ENCODE data around the gene TMPO.
"Not testable (repeated sequence)": the region's sequence is repeated elsewhere in the genome, so short reads cannot be mapped to it uniquely, and the experiment has no call there.

Gene TMPO, protein sequence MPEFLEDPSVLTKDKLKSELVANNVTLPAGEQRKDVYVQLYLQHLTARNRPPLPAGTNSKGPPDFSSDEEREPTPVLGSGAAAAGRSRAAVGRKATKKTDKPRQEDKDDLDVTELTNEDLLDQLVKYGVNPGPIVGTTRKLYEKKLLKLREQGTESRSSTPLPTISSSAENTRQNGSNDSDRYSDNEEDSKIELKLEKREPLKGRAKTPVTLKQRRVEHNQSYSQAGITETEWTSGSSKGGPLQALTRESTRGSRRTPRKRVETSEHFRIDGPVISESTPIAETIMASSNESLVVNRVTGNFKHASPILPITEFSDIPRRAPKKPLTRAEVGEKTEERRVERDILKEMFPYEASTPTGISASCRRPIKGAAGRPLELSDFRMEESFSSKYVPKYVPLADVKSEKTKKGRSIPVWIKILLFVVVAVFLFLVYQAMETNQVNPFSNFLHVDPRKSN

DNA sequence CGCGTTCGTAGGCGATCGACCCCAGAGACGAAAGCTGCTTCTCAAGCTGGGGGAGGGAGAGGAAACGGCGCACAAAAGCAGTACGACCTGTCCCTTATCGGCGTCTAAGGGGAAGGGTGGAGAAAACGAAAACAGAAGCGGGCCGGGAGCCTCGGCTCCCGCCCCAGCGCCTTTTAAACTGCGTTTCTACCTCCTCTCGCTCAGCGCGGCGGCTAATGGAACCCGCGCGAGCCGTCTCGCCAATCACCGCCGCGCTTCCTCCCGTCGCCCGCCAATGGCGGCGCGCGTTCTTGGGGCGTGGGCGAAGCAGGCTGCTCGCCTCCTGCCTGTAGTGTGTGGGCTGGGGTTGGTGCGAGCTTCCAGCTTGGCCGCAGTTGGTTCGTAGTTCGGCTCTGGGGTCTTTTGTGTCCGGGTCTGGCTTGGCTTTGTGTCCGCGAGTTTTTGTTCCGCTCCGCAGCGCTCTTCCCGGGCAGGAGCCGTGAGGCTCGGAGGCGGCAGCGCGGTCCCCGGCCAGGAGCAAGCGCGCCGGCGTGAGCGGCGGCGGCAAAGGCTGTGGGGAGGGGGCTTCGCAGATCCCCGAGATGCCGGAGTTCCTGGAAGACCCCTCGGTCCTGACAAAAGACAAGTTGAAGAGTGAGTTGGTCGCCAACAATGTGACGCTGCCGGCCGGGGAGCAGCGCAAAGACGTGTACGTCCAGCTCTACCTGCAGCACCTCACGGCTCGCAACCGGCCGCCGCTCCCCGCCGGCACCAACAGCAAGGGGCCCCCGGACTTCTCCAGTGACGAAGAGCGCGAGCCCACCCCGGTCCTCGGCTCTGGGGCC is at the start of gene TMPO:
Gene TMPO (plus strand): TSS at position 304 of the 824 bp plus-strand sequence. CDS start 278 bp downstream, at position 582.
- peak; percentile 92 to 95 for DNase-seq (ENCODE audit: low read depth in 2 of 2)

DNA sequence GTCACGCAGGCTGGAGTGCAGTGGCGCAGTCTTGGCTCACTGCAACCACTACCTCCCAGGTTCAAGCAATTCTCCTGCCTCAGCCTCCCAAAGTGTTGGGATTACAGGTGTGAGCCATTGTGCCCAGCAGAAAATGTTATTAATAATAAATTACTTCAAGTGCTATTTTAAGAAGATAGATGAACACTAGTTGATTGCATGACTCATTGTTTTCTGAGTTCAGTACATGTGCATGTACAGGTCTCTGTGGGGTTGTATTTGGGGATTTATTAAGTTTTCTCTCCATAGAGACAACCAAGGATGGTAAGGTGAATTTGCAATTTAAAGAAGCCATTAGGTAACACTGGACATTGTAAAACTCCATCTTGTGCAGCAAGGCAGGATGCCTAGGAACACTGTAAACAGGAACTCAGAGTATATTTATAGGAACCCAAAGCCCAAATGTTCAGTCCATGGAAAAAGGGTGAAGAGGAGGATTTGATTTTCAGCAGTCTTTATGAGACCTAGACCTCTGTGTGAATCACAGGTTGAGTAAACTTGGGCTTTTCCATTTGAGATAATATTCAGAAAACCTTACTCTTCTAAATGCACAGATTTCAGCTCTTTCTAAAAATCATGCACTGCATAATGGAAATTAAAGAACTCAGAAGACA is 49.3 kb upstream of the TMPO start:
- DNase-seq (ENCODE audit: low read depth in 2 of 2) = no peak

DNA sequence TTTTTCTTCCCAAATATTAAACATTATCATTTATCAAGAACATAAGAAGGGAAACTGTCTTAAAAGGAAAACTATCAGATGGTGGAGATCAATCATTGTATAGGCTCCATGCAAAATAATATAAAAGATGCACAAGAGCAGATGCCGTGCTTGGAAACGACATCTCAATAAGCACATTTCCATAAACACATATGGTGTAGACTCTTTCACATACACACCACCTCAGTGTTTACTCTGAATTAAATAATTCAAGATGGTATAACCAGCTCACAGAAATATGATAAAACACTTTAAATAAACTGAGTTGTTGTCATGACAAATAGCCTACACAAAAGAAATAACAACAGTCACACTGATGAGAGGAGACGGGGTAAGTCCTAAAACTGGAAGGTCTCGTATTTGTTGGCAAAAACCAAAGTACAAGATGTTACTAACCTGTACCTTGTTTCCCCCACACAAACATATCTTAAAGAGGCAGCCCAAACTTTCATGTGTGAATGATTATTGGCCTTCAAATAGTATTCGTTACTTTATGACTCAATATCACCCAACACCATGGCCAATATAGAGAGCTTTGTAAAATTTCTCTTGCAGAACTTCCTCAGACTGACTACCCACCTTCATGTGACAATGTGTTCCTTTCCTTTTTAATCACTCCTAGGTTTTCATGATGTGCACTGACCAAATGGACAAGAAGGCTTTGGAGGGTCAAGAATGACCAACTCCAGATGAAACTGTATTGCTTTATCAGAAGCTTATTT is 48.6 kb upstream of the TMPO start:
- DNase-seq (ENCODE audit: low read depth in 2 of 2) = no peak

DNA sequence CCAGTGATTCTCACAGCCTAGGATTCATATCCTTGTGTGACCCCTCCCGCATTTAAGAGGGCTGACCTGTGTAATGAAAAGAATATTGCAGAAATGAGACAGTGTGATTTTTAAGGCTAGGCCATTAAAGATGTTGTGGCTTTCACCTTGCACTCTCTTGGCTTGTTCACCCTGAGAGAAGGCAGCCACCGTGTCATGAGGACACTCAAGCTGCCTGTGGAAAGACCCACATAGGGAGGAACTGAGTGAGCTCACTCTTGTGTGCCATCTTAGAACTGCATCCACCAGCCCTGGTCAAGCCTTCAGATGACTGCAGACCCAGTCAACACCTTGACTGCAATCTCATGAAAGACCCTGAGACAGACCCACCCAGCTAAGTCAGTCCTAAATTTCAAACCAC is 46.3 kb upstream of the TMPO start:
- DNase-seq (ENCODE audit: low read depth in 2 of 2) = no peak

DNA sequence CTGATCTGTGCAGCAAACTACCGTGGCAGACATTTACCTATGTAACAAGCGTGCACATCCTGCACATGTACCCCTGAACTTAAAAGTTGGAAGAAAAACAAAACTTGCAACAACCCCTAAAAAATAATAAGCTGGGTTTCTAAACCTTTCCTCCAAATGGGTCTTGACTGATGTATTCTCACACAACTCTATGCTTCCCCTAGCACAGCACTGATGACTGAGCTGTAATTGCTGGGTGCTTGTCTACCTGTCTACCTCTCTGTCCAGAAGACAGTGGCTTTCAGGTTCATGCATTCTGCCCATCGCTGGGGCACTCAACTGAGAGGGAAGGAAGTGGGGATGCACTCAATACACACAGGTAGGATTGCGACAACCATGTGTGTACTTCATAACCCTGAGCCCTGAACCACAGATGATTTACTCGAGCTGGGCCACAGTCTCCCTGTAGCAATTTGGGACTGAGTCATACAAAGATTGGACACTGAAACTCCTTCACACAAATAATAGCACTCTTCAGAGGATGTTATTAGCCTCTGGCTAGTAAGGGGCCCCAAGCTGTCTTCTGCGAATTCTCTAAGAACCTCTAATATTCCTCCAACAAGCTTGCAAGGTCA is 44.8 kb upstream of the TMPO start:
- DNase-seq (ENCODE audit: low read depth in 2 of 2) = no peak

DNA sequence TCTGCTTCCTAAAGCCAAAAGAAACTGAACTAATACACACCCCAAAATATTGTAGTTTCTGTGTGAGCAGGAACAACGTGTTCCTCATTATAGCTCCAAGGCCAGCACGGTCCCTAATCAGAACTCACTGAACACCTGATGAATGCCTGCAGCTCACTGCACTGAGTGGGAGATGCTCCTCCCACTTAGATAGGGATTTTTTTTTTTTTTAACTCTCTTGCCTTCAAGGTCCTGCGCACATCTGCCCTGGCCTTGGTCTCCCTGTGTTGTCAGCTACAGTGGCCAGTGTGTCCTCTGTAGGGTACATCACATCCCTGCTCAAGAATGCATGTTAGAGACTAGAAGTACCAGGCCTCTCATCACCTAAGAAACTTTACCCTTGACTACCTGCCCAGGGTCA is 44.3 kb upstream of the TMPO start:
- DNase-seq (ENCODE audit: low read depth in 2 of 2) = no peak

DNA sequence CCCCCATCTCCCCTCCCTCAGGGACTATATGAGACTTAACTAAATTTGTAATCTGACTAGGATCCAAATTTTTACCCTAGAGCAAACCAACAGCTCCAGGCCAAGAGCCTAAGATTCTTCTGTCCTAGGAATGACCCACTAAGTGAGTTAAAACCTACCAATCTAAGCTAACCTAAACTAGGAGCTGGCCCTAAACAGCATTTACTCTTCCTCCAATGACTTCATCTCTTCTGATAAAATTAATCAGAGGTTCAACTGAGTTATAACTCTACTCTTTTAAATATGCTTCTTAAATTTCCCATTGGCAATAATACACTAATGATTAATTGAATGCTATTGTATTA is 39.9 kb upstream of the TMPO start:
- no peak for DNase-seq (ENCODE audit: low read depth in 2 of 2)

DNA sequence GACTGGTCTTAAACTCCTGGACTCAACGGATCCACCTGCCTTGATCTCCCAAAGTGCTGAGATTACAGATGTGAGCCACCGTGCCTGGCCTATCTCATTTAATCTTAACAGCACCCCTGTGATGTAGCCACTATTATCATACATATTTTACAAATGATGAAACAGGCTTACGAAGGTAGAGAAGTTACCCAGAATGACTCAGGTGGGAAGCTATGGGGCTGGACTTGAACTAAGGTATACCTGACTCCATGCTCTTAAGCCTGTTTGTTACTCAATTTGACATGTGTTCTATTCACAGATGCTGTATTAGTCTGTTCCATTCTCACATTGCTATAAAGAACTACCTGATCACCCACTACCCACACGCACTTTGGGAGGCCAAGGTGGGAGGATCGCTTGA is 36.8 kb upstream of the TMPO start:
- no peak for DNase-seq (ENCODE audit: low read depth in 2 of 2)

DNA sequence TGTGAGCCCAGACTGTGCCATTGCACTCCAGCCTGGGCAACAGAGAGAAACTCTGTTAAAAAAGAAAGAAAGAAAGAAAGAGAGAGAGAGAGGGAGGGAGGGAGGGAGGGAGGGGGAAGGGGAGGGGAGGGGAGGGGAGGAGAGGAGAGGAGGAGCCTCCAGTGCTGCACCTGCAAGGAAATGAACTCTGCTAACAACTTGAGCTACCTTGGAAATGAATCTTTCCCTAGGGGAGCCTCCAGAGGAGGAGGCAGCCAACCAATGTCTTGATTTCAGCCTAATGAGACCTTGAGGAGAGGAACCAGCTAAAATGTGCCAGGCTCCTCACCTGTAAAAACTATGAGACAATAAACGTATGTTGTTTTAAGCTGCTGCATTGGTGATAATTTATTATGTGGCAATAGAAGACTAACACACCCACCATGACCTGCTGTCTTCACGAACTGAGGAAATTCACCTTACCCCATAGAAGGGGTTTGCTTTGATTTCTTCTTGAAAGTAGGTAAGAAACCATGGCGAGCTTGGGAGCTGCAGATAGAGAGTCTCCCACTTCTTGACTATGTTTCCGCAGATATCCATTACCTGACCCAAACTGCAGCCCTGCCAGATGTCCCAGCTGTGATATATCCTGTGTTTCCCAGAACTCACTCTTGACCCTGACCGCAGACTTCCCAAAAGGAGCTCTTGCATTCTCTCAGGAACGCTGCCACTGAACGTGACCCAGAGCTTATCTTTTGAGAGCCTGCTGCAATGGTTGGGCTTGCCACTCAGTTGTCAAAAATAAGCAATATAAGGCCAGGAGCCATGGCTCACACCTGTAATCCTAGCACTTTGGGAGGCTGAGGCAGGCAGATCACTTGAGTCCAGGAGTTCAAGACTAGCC is 31.5 kb upstream of the TMPO start:
- no peak for DNase-seq (ENCODE audit: low read depth in 2 of 2)

DNA sequence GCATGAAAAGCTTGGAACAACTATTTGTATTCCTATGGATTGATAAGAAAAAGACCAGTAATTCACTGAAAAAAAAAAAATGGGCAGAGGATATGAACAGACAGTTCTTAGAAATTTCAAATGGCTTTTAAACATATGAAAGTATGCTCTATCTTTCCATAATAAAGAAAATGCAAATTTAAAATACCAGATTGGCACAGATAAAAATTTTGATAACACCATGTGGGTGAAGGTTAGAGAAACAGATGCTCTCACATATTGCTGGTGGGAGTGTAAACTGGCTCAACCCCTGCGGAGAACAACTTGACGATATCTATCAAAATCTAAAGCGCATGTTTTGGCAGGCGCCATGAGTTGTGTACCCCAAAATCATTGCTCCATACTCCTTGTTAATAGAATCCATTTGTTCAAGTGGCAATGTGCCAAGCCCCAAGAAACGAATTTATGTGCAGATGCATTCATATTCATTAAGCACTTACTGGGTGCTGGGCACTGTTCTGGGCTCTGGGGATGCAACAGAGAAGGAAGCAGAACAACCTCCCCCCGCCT is 29.5 kb upstream of the TMPO start:
- no peak for DNase-seq (ENCODE audit: low read depth in 2 of 2)

DNA sequence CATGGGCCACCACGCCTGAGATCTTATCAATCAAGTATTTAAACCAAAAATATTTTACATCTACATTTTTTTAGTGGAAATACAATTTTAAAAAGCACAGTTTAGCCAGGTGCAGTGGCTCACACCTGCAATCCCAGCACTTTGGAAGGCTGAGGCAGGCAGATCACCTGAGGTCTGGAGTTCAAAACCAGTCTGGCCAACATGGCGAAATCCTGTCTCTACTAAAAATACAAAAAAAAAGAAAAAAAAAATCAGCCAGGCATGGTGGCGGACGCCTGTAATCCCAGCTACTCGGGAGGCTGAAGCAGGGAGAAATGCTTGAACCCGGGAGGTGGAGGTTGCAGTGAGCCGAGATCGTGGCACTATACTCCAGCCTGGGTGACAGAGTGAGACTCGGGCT is 27.0 kb upstream of the TMPO start:
- DNase-seq (ENCODE audit: low read depth in 2 of 2) = not testable (repeated sequence)

DNA sequence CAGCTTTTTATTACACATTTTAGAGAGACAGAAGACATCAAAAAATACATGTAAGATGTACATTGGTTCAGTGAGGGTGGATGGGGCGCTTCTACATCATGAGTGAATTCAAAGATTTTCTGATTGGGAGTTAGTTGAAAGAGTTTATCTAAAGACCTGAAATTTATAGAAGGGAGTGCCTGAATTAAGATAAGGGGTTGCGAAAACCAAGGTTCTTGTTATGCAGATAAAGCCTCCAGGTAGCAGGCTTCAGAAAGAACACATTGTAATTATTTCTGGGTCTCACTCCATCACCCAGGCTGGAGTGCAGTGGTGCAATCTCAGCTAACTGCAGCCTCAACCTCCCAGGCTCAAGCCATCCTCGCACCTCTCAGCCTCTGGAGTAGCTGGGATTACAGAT is 26.2 kb upstream of the TMPO start:
- no peak for DNase-seq (ENCODE audit: low read depth in 2 of 2)

DNA sequence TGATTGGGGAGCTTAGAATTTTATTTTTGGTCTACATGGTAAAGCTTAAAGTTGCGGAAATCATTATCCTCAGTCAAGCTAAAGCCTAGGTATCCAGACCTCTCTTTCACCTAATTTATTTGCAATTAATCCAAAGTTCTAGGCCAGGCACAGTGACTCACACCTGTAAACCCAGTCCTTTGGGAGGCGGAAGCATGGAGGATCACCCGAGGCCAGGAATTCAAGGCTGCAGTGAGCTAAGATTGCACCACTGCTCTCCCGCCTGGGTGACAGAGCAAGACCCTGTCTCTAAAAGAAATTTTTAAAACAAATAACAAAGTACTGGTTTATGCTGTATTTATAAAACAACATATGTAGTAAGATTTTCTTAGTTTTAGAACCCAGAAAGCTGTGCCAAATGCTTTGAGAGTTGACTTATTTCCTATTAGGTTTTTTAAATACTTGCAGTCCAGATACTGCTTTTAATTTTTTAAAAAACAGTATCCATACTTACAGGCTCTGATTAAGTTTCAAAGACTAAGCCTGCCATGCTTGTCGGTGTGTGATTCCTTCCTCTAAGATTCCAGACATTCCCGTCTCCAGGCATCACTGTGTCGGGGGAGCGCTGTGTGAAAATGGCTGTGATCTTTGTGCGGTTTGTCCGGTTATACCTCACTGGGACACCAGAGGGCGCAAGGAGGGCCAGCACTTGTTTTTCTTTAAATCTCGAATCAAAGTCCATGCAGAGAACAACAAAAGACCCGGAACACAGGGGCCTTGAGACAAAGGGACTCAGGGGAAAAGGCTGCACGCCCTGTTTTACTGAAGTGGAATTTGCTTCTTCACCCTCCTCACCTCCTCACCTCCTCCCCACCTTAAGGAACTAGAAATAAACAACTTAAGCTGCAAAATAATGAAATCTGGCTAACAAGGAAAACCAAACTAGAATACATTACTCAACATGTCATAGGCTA is 24.6 kb upstream of the TMPO start:
- DNase-seq (ENCODE audit: low read depth in 2 of 2) = peak; percentile 68 to 81

DNA sequence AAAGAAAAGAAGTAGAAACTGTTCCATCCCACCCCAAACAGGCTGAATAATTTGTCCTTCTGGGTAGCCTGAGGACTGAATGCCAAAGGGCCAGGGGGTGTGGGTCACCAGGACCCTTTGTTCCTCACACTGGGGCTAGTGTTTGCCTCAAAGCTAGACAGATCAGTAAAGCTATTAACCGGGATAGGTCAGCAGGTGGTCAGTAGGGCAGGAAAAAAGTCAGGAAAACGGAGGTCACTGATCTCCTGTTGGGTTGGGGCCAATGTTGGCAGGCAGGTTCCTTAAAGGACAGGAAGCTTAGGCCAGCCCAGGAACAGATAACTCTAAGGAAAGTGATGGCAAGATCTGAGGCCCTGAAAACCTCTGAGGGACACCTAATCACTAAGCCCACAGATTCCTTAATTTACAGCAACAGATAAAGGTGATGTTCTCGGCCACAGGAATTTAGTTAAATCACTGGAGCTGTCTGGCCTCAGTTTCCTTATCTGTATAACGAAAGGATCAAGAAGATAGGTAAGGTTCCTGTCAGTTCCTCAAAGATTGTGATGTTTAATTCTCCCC is 22.7 kb upstream of the TMPO start:
- DNase-seq (ENCODE audit: low read depth in 2 of 2) = no peak

DNA sequence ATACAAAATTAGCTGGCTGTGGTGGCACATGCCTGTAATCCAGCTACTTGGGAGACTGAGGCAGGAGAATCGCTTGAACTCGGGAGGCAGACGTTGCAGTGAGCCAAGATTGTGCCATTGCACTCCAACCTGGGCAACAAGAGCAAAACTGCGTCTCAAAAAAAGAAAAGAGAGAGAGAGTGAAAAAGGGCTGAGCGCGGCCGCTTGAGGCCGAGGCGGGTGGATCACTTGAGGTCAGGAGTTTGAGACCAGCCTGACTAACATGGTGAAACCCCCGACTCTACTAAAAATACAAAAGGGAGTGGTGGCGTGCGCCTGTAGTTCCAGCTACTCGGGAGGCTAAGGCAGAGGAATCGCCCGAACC is 14.1 kb upstream of the TMPO start:
- not testable (repeated sequence) for DNase-seq (ENCODE audit: low read depth in 2 of 2)

DNA sequence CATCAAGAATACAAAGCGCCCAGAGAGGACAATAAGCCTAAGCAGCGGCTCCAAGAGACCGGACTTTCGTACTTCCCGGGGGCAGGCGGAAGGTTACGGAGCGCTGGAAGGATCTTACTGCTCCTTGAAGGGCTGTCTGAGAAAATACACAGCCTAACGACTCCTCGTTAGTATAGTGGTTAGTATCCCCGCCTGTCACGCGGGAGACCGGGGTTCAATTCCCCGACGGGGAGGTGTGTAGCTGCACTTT is 12.1 kb upstream of the TMPO start:
- DNase-seq (ENCODE audit: low read depth in 2 of 2) = peak; percentile 88 to 90

DNA sequence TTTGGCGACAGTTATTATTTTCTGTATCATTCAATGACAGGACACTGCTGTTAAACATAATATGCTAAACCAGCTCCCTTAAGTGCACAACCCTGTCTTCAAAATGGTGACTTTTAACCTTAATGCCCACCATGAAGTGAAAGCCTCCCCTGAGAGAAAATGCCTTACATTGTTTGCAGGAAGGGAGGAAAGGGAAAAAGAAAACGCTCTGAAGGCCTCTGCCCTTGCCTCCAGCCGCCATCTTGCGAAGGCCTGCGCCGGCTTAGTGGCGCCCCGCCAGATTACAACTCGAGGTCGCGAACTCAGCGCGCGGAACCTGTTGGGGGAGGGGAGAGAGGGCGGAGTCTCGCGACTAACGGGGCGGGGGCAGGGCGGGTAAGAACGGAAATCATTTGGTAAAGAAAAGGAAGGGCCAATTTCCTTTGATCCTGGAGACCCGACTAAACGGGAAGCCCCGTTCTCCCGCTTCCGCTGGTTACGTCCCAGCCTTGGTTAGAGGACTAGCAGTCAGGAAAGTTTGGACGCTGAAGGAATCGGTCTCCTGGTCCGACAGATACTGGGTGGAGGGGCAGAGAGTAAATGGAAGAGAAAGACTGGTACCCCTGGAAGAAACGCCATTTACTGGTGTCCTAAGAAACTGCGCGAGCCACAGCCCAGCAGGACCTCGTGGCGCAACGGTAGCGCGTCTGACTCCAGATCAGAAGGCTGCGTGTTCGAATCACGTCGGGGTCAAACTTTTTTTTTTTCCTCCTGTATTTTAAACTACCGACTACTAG is 11.6 kb upstream of the TMPO start:
- peak; percentile 91 to 93 for DNase-seq (ENCODE audit: low read depth in 2 of 2)

DNA sequence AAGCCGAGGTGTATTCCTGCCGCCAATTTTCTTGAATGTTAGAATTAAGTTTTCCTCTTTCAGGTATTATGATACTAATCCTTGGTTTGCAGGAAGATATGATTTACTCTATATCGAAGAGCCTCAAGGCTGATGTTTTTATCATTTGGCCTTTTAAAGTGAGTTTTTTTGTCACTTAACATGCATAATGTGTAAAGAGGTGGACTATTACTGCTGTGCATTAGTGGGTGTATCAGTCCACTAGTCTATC is 11.1 kb upstream of the TMPO start:
- no peak for DNase-seq (ENCODE audit: low read depth in 2 of 2)

Measured in stimulated activated CD4-positive, alpha-beta T cell treated with anti-CD3 and anti-CD28 coated beads, Interleukin-1b, Interleukin-23, amount 100 ng/mL, for 4 hours (primary cell).